Measurements from ENCODE around the gene SLC35G1. TPM values are rescaled to one million over a fixed set of nuclear protein-coding genes. Genes with fewer than 3 reads are reported as not detected.

The SLC35G1 gene
- total and polyA plus RNA-seq, 2 of the 8 experiments (the other 6 are each of a cell fraction or from before 2014, with no cell fraction given), result 6.2 to 6.4 TPM

DNA sequence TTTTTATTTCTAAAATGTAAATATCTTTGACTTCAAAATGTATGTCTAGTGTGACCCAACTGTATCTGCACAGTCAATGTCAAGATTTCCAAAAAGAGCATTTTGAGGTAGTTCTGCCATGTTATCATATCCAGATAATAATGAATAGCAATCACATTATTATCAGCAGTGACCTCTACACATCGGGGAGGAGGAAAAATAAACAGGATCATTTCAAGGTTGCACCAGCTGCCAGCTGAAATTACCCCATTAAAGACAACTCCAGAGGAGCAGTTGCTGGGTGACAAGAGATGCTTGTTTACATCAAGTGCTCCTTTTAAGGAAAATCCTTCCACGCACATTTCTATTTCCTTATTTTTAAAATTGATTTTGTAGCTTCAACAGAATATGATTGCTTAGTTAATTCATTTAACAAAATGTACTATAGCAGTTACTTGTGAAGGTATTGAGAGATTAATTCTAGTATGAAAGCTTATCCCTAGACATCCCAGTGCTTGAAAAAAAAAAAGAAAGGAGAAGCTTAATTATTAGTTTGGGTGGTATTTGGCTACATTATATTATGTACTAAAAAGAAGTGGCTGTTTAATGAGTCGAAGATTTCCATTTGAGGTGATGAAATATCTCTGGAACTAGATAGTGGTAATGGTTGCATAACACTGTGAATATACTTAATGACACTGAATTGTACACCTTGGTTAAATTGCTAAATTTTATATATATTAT is 19.3 kb upstream of the SLC35G1 start:
- Histone ChIP-seq H3K56ac (replicated peaks; ENCODE audit: insufficient read length, low read depth, low read length) (no peak overlapping the region), H3K36me3 (ENCODE audit: control insufficient read depth in 2 of 4, insufficient read depth in 4 of 4, low read length in 3 of 4) (no peaks in the 10 kb centered on the region), H4K8ac (ENCODE audit: extremely low read depth, insufficient read depth, low read length) (no peak overlapping the region), H2AFZ (ENCODE audit: low read length) (no peak overlapping the region), H3K9ac (replicated peaks in 1 of 4; ENCODE audit: extremely low read depth in 1 of 4, low read depth in 3 of 4, low read length in 3 of 4) (no peak overlapping the region), H4K5ac (ENCODE audit: insufficient read length, low read depth, low read length) (no peak overlapping the region), H4K91ac (replicated peaks; ENCODE audit: insufficient read length, low read length) (no peak overlapping the region), H2BK20ac (ENCODE audit: low read length) (no peak overlapping the region), H3K27me3 (replicated peaks in 1 of 4; ENCODE audit: control insufficient read depth in 3 of 4, extremely low read depth in 1 of 4, insufficient read depth in 3 of 4, low read length in 3 of 4) (no peaks in the 10 kb centered on the region; a peak in 1 of 7 replicates), H2AK5ac (ENCODE audit: low read depth, low read length) (no peak overlapping the region), H3K4me3 (ENCODE audit: extremely low read depth in 1 of 4, insufficient read depth in 2 of 4, low read depth in 3 of 4, low read length in 4 of 4) (no peak overlapping the region), H2BK5ac (ENCODE audit: low read depth, low read length) (no peak overlapping the region), H2BK120ac (replicated peaks; ENCODE audit: low read depth, low read length) (no peak overlapping the region), H3K27ac (ENCODE audit: low read depth, low read length) (no peak overlapping the region), H2BK12ac (ENCODE audit: low read depth, low read length) (no peak overlapping the region), H3K4ac (replicated peaks; ENCODE audit: insufficient read length, low read depth, low read length) (no peak overlapping the region), H3K14ac (ENCODE audit: insufficient read length) (no peak overlapping the region), H3K4me1 (replicated peaks in 1 of 4; ENCODE audit: control insufficient read depth in 3 of 4, insufficient read depth in 4 of 4, low read length in 3 of 4) (peaks cover 0 to 2% (median 0%) of the 10 kb centered on the region in 4 experiments; a peak in 2 of 7 replicates), H3K23me2 (ENCODE audit: low read depth, low read length) (no peaks in the 10 kb centered on the region), H3K79me2 (ENCODE audit: control insufficient read depth in 1 of 2, insufficient read depth in 2 of 2, low read length in 2 of 2) (no peaks in the 10 kb centered on the region), H3K4me2 (ENCODE audit: insufficient read depth in 1 of 2, low read depth in 2 of 2, low read length in 2 of 2) (no peak overlapping the region), H3K18ac (ENCODE audit: extremely low read depth, low read length) (no peak overlapping the region), H3K23ac (ENCODE audit: insufficient read length) (no peak overlapping the region), H2BK15ac (ENCODE audit: low read length) (no peak overlapping the region), H3K79me1 (ENCODE audit: low read depth, low read length) (no peaks in the 10 kb centered on the region), H4K20me1 (replicated peaks in 1 of 2; ENCODE audit: control insufficient read depth in 1 of 2, insufficient read depth in 2 of 2, low read length in 2 of 2) (no peaks in the 10 kb centered on the region), H3K9me3 (ENCODE audit: insufficient read depth in 2 of 2, low read depth in 1 of 2, low read length in 1 of 2) (no peaks in the 10 kb centered on the region)
- no peak for TF ChIP-seq HDAC2 (IDR thresholded peaks at IDR 0.05; ENCODE audit: borderline replicate concordance in 1 of 2, low read depth in 2 of 2, low read length in 2 of 2)
- TF ChIP-seq RAD21 (IDR thresholded peaks at IDR 0.05 in 1 of 2, conservative IDR thresholded peaks at IDR 0.05 in 1 of 2; ENCODE audit: low read depth in 2 of 2, low read length in 2 of 2), result no peak
- TF ChIP-seq TAF7 (optimal IDR thresholded peaks at IDR 0.05; ENCODE audit: borderline replicate concordance, low read depth, low read length), result no peak
- TF ChIP-seq RXRA (IDR thresholded peaks at IDR 0.05; ENCODE audit: insufficient read depth, low read depth, low read length), result no peak
- FAIRE-seq (no peak), DNase-seq (ENCODE audit: low read depth in 1 of 2, low spot score in 2 of 2) (no peak)
- CTCF ChIA-PET (ENCODE audit: partially characterized antibody), result interaction anchor here (1.0 to 1.4 kb wide), 2 partner anchors 15 to 16 kb away, joined by 3 read pairs; no protein-coding TSS in a partner anchor
- 90% methylated on average over 3 of the region's 3 CpGs; no CpG with 5 or more reads in 1 of the 2 experiments for WGBS, 2 experiments (ENCODE audit: extremely low coverage in 1 of 2, insufficient coverage in 1 of 2, insufficient read length in 1 of 2, insufficient replicate concordance in 2 of 2, low coverage in 1 of 2, low lambda C conversion rate in 2 of 2, missing lambda C conversion rate in 1 of 2)
- POLR2A ChIA-PET (ENCODE audit: partially characterized antibody), result no interaction called here

Measured in H1 (cell line).